HepG2 (cell line): ENCODE results near the gene TBX10. TPM values are rescaled to one million over a fixed set of nuclear protein-coding genes. Genes with fewer than 3 reads are reported as not detected.

Experiments used
- ARID5B ChIP-seq: IDR thresholded peaks from 2 replicates; pipeline ENCODE4 v1.4.0; 2020; ENCODE audit warnings: mild to moderate bottlenecking, missing genetic modification reagents
- HOXA7 ChIP-seq: sonication (generic); formaldehyde crosslinking; IDR thresholded peaks from 2 replicates; pipeline ENCODE4 v1.8.1; 2022; ENCODE audit warnings: mild to moderate bottlenecking, missing genetic modification reagents, moderate library complexity
- PAX8 ChIP-seq: sonication (generic); formaldehyde crosslinking; IDR thresholded peaks from 2 replicates; pipeline ENCODE4 v1.8.0; 2022; ENCODE audit warnings: mild to moderate bottlenecking, missing genetic modification reagents, borderline replicate concordance
- RCOR2 ChIP-seq: IDR thresholded peaks from 2 replicates; pipeline ENCODE4 v1.6.1; 2016; ENCODE audit warnings: missing biosample characterization, missing genetic modification reagents
- SOX6 ChIP-seq, 2 experiments: fragments of 450-650 bp in 1 of 2; sonication (generic) in 1 of 2; formaldehyde crosslinking in 1 of 2; IDR thresholded peaks; 2 replicates each; pipeline versions ENCODE4 v1.4.0 to v1.6.1; 2017 to 2020; ENCODE audit warnings: antibody characterized with exemption in 1 of 2, mild to moderate bottlenecking in 1 of 2, missing genetic modification reagents in 1 of 2
- SP5 ChIP-seq: IDR thresholded peaks from 2 replicates; pipeline ENCODE4 v1.6.1; 2016; ENCODE audit warnings: low read depth, borderline replicate concordance
- TBX2 ChIP-seq: sonication (generic); formaldehyde crosslinking; IDR thresholded peaks from 2 replicates; pipeline ENCODE4 v1.5.0; 2020; ENCODE audit warnings: missing genetic modification reagents, mild to moderate bottlenecking, borderline replicate concordance
- ZBTB7B ChIP-seq: sonication (generic); formaldehyde crosslinking; IDR thresholded peaks from 2 replicates; pipeline ENCODE4 v1.4.0; 2020; ENCODE audit warnings: missing genetic modification reagents
- ZNF12 ChIP-seq: sonication (generic); formaldehyde crosslinking; IDR thresholded peaks from 2 replicates; pipeline ENCODE4 v1.5.0; 2020; ENCODE audit warnings: missing genetic modification reagents
- ZNF138 ChIP-seq: sonication (generic); formaldehyde crosslinking; IDR thresholded peaks from 2 replicates; pipeline ENCODE4 v1.5.0; 2020; ENCODE audit warnings: mild to moderate bottlenecking, low read depth, missing genetic modification reagents
- ZNF550 ChIP-seq: sonication (generic); formaldehyde crosslinking; IDR thresholded peaks from 2 replicates; pipeline ENCODE4 v1.4.0; 2020; ENCODE audit warnings: mild to moderate bottlenecking, missing genetic modification reagents, borderline replicate concordance
- ZNF7 ChIP-seq: IDR thresholded peaks from 2 replicates; pipeline ENCODE4 v1.6.1; 2016; ENCODE audit warnings: missing biosample characterization, missing genetic modification reagents
- ZNF710 ChIP-seq: sonication (generic); formaldehyde crosslinking; IDR thresholded peaks from 2 replicates; pipeline ENCODE4 v1.5.0; 2020; ENCODE audit warnings: mild to moderate bottlenecking, missing genetic modification reagents, borderline replicate concordance
- polyA plus RNA-seq, 8 experiments: library from polyadenylated mRNA; depleted of rRNA in 3 of 8; stranded (reverse) in 7 of 8; unstranded in 1 of 8; fragments of >200 nt; fragmentation: Illumina TruSeq in 4 of 8; extraction: Trizol in 4 of 8; gene quantifications; 2 replicates each; pipeline versions ENCODE4 v1.2.1 to v1.2.3, GENCODE V29; 2011 to 2016; ENCODE audit warnings: low read depth in 4 of 8, missing spikeins in 1 of 8, mixed read lengths in 1 of 8; ENCODE audit not compliant: insufficient read depth in 1 of 8
- total RNA-seq, 5 experiments: library from RNA; depleted of rRNA; stranded (reverse); fragments of >200 nt; fragmentation: Illumina TruSeq; extraction: Trizol; gene quantifications; 2 replicates each; pipeline ENCODE4 v1.2.3, GENCODE V29; 2016; ENCODE audit warnings: low read depth in 1 of 5
- TF ChIP-seq, protein P1 (sequence below): sonication (generic); formaldehyde crosslinking; IDR thresholded peaks from 2 replicates; pipeline ENCODE4 v1.5.0; 2020; ENCODE audit warnings: mild to moderate bottlenecking, missing genetic modification reagents
- TF ChIP-seq, protein P2 (sequence below): sonication (generic); formaldehyde crosslinking; IDR thresholded peaks from 2 replicates; pipeline ENCODE4 v1.9.0; 2021; ENCODE audit warnings: missing genetic modification reagents, mild to moderate bottlenecking, borderline replicate concordance
- TF ChIP-seq, protein P3 (sequence below): sonication (generic); formaldehyde crosslinking; IDR thresholded peaks from 2 replicates; pipeline ENCODE4 v1.5.0; 2020; ENCODE audit warnings: mild to moderate bottlenecking, missing genetic modification reagents, moderate library complexity

The TBX10 gene
- total and polyA plus RNA-seq, 2 of the 13 experiments (the other 11 are each of a cell fraction or from before 2014, with no cell fraction given), result 0.27 to 1.7 TPM

- TF ChIP-seq, protein P1, sequence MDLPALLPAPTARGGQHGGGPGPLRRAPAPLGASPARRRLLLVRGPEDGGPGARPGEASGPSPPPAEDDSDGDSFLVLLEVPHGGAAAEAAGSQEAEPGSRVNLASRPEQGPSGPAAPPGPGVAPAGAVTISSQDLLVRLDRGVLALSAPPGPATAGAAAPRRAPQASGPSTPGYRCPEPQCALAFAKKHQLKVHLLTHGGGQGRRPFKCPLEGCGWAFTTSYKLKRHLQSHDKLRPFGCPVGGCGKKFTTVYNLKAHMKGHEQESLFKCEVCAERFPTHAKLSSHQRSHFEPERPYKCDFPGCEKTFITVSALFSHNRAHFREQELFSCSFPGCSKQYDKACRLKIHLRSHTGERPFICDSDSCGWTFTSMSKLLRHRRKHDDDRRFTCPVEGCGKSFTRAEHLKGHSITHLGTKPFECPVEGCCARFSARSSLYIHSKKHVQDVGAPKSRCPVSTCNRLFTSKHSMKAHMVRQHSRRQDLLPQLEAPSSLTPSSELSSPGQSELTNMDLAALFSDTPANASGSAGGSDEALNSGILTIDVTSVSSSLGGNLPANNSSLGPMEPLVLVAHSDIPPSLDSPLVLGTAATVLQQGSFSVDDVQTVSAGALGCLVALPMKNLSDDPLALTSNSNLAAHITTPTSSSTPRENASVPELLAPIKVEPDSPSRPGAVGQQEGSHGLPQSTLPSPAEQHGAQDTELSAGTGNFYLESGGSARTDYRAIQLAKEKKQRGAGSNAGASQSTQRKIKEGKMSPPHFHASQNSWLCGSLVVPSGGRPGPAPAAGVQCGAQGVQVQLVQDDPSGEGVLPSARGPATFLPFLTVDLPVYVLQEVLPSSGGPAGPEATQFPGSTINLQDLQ (CRISPR knock-in tag), result no peak
- no peak for TF ChIP-seq HOXA7 (CRISPR knock-in tag)
- TF ChIP-seq ZNF12 (CRISPR knock-in tag), result peak; percentile 100
- TF ChIP-seq, protein P2, sequence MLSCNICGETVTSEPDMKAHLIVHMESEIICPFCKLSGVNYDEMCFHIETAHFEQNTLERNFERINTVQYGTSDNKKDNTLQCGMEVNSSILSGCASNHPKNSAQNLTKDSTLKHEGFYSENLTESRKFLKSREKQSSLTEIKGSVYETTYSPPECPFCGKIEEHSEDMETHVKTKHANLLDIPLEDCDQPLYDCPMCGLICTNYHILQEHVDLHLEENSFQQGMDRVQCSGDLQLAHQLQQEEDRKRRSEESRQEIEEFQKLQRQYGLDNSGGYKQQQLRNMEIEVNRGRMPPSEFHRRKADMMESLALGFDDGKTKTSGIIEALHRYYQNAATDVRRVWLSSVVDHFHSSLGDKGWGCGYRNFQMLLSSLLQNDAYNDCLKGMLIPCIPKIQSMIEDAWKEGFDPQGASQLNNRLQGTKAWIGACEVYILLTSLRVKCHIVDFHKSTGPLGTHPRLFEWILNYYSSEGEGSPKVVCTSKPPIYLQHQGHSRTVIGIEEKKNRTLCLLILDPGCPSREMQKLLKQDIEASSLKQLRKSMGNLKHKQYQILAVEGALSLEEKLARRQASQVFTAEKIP, result no peak
- TF ChIP-seq SP5, result peak; percentile 24; the same call in 1 of the 2 replicates
- TF ChIP-seq TBX2 (CRISPR knock-in tag), result 0 out of 2 replicates have a peak, but pooled peaks have one; percentile 50
- no peak for TF ChIP-seq PAX8
- TF ChIP-seq ZNF138 (CRISPR knock-in tag), result no peak
- TF ChIP-seq, protein P3, sequence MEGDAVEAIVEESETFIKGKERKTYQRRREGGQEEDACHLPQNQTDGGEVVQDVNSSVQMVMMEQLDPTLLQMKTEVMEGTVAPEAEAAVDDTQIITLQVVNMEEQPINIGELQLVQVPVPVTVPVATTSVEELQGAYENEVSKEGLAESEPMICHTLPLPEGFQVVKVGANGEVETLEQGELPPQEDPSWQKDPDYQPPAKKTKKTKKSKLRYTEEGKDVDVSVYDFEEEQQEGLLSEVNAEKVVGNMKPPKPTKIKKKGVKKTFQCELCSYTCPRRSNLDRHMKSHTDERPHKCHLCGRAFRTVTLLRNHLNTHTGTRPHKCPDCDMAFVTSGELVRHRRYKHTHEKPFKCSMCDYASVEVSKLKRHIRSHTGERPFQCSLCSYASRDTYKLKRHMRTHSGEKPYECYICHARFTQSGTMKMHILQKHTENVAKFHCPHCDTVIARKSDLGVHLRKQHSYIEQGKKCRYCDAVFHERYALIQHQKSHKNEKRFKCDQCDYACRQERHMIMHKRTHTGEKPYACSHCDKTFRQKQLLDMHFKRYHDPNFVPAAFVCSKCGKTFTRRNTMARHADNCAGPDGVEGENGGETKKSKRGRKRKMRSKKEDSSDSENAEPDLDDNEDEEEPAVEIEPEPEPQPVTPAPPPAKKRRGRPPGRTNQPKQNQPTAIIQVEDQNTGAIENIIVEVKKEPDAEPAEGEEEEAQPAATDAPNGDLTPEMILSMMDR (CRISPR knock-in tag), result no peak
- no peak for TF ChIP-seq RCOR2 (CRISPR knock-in tag)
- TF ChIP-seq ZNF710 (CRISPR knock-in tag), result peak; percentile 23; the same call in 1 of the 2 replicates
- TF ChIP-seq ARID5B, result peak; percentile 64; the same call in 1 of the 2 replicates
- TF ChIP-seq ZBTB7B (CRISPR knock-in tag), result peak; percentile 78
- TF ChIP-seq ZNF550 (CRISPR knock-in tag), result no peak
- no peak for TF ChIP-seq SOX6 (IDR thresholded peaks at IDR 0.05)
- TF ChIP-seq SOX6 (CRISPR knock-in tag; IDR thresholded peaks at IDR 0.05), result peak; percentile 87
- TF ChIP-seq ZNF7 (CRISPR knock-in tag), result no peak
These were observed 22.2 kb downstream of the TBX10 start (continued) for GRCh38 chr11:67617243-67617953.
